Measurements from ENCODE around the gene RELL2.

DNA sequence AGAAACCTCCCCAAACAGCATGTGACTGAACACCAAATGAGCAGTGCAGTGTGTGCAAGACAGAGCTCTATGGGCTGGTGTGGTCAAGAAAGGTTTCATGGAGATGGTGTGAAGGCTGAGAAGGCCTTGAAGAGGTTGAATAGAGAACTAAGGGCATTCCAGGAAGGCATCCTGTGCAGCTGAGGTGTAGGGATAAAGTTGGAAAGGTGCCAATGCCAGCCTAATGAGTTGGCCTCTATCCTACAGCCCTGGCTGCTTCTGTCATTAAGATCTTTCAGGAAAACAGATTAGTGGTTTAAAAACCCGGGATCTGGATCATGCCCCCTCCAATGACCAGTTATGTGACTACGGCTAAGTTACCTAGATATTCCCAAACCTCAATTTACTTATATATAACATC, 4.1 kb upstream of the RELL2 start:
- TF ChIP-seq CTCF (IDR thresholded peaks at IDR 0.05; ENCODE audit: low read length) (no peak), EZH2 (IDR thresholded peaks at IDR 0.05; ENCODE audit: borderline replicate concordance, low read length) (no peak)

Measured in OCI-LY1 (cell line).